GM19463 (cell line): ENCODE measurements around the gene ROR2.

Source experiments
- ATAC-seq: cut with Tn5 transposase; IDR thresholded peaks from one replicate; pipeline ENCODE4 v1.9.1; 2021; ENCODE audit warnings: mild to moderate bottlenecking, moderate library complexity; ENCODE audit not compliant: unreplicated experiment

ROR2 gene

DNA sequence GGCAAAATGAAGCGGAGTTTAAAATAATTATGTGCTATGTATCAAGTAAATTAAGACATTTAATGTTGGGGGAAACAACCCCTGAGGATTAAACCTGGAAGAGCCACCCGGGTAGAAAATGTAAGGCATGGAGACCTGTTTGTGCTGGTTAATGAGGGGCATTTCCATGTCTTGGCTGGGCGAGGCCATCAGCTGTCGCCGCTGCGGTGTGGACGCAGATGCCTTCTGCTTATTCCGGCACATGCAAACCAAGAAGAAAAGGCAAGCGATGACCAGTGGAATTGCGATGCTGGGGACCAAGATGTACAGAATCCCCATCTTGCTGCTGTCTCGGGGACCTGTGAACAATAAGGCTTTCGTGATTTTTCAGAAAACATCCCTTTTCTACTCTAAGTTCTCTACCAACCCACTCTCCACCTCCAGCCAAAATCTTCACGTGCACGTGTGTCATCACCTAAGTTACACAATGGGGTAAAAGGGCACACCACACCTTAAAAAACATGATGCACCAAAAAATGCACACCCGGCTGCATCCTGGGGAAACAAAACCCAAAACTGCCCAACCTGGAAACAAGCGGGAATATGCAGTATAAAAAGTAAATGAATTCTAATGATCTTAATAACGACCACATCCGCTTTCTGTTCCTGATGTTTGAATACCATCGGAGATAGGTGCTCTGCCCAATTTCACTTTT, 223.5 kb downstream of the ROR2 start:
- no peak for ATAC-seq

- ATAC-seq = no peak
Measured at GRCh38 chr9:91725651-91726050, 224.4 kb downstream of the ROR2 start.

- no peak for ATAC-seq
Measured at GRCh38 chr9:91724609-91725505, 225.2 kb downstream of the ROR2 start.

GRCh38 chr9:91724068-91724440, 226.0 kb downstream of the ROR2 start:
- ATAC-seq = no peak

GRCh38 chr9:91723420-91724067, 226.5 kb downstream of the ROR2 start:
- no peak for ATAC-seq

DNA sequence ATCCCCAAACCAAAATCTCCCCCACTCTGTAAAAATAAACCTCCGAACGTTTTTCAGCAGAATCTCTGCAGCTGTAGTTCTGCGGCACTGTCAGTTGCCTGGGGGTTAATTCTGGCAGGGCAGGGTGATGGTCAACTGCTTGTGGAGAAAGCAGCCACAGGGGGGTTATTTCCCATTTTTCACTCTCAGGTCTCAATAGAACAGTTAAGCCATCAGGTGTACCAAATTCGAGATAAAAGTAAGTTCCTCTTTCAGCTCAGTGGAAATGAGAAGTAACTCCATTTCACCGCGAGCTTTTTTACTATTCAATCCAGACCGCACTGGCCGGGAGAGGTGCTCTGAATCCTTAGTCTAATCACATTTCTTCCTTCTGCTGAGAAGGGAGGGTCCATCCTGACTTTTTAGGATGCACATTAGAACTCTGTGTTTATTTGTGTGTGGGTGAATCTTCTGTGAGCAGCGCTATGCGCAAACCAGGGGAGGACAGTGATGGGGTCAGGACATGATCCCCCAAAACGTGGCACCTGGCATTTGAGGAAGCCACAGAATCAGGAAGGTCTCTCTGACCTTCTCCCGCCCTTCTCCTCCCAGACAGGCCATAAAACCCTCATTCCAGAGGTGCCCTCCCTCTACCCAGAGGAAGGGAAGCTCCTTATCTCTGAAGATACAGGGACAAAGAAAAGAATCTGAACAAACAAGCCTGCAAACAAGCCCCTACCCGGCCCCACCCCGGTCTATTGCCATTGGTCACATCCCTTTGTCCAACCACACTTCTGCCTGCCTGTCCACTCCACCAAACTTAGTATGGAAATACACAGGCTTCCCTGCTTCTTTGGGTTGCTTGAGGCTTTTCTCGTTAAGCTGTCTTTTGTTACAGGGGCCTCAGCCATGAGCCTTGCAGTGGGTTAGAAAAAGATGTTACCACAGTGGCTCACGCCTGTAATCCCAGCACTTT, 229.0 kb downstream of the ROR2 start:
- peak; percentile 80 for ATAC-seq

DNA sequence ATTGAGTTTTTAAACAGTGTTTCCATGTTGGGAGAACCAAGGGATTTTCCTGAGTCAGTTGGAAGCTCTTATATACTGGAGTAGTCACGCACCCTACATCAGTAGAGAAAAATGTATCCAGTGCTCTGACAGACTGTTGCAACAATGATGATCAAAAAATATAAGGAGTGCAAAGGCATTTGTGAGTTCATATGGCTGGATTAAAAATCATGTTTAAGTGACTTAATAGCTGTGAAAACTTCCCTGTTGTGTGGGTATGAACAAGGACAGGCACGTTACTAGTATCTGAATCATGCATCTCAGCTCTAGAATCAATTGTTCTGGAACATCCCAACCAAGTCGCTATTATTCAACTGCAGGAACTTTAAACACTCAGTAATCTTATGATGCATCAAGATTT, 229.7 kb downstream of the ROR2 start:
- ATAC-seq = no peak

- ATAC-seq = no peak
Measured at GRCh38 chr9:91718071-91718470, 232.0 kb downstream of the ROR2 start.

GRCh38 chr9:91716815-91717214, 233.2 kb downstream of the ROR2 start:
- ATAC-seq = no peak

DNA sequence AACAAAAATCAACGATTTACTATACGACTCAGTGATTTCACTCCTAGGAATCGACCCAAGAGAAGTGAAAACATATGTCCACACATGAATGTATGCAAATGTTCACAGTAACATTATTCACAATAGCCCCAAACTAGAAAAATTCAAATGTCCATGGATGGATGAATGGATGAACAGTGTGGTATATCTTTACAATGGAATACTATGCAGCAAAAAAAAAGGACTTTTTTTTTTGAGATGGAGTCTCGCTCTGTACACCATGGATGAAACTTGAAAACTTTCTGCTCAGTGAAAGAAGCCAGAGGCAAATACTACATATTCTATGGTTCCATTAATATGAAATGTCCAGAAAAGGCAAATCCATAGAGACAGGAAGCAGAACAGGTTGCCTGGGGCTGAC, 233.8 kb downstream of the ROR2 start:
- ATAC-seq = no peak

GRCh38 chr9:91714874-91715615, 235.0 kb downstream of the ROR2 start:
- ATAC-seq = no peak

- peak; percentile 56 for ATAC-seq
Measured at GRCh38 chr9:91714020-91714806, 235.8 kb downstream of the ROR2 start.

DNA sequence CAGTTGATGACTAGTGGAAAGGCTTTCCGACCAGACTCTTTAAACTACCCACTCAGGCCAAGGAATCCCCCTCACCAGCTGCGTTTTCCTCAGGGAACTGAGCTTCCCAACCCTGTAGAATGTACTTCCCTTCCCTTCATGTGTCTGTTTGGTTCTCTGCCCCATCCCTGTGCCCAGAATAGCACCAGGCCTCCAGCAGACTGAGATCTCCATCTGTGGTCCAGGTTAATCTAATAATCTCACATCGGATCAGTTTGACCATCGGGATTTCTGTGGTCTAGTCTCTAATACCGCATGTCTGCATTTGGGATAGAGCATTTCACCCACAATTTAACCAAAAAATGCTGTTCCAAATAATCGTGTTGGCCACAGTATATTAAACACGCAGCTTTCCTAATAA, 237.2 kb downstream of the ROR2 start:
- ATAC-seq = no peak

DNA sequence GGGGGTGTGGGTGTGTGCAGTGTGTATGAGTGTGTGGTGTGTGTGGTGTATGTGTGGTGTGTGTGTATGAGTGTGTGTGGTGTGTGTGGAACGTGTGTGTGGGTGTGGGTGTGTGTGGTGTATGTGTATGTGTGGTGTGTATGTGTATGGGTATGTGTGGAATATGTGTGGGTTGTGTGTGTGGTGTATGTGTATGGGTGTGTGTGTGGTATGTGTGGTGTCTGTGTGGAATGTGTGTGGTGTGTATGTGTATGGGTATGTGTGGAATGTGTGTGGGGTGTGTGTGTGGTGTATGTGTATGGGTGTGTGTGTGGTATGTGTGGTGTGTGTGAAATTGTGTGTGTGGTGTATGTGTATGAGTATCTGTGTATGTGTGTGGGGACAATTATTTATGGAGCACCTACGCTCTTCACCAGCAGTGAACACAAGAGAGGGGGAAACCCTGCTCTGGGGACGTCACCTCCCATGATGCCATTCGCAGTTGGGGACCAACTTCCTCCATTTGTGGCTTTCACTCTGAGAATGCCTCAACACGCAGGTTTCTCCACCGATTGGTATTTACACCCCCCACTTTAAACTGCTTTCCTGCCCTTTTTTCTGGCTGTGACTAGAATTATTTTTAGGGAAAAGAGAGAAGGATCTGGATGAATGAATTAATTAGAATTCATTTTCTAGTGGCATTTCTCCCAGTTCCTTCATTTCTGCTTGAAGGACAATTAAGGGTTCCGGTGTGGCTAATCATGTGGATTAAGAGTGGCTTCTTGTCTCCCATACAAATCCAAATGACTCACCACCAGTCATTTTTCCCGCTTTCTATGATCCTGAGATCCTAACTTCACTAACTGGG, 238.1 kb downstream of the ROR2 start:
- ATAC-seq = peak; percentile 86

DNA sequence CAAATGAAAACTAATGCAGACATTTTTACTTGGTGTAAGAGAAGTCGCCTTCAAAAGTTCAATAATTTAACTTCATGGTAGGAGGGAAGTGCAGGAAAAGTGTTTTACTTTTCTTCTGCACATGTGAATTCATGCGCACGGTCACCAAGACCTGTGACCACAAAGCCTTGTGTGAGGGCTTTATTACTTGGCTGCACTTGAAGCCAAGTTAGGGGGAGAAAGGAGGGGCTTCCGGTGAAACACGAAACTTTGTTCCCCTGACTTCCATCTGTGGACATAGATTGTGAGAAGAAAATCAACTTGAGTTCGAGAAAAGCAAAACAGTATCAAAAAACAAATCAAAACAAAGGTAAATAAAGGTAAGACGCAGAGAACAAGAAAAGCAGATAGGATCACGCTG, 239.9 kb downstream of the ROR2 start:
- ATAC-seq = no peak

DNA sequence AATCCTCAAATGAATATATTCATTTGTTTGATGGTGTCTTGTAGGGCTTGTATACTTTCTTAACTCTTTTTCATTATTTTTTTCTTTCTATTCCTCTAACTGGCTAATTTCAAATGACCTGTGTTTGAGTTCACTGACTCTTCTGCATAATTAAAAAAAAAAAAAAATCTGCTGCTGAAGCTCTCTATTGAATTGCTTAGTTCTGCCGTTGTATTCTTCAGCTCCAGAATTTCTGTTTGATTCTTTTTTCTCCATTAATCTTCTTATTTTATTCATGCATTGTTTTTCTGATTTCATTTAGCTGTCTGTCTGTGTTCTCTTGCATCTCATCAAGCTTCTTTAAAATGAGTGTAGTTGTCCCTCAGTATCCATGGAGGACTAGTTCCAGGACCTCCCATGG, 244.6 kb downstream of the ROR2 start:
- ATAC-seq = no peak

DNA sequence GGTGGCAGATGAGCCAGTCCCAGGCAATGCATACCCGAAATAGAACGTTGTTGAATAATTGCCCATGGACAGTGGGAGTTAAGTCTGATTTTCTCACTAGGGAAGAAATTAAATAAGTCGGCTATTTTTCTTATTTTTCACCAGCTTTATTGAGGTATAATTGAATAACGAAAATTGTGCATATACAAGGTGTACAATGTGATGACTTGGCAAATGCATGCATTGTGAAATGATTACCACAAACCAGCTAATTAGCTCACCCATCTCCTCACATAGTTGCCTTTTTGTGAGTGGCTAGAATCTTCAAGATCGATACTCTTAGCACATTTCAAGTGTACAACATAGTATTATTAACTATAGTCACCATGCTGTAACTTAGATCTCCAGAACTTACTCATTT, 249.6 kb downstream of the ROR2 start:
- ATAC-seq = no peak

GRCh38 chr9:91698266-91698665, 251.8 kb downstream of the ROR2 start:
- no peak for ATAC-seq
